ENCODE measurements around the gene OR51I1.

OR51I1 gene

GRCh38 chr11:5441414-5441813, at the start of gene OR51I1:
Gene OR51I1 (minus strand): TSS chr11:5441514. CDS start chr11:5441514, 0 bp downstream.
- no peak for DNase-seq (ENCODE audit: low read depth, low spot score)

- DNase-seq (ENCODE audit: low read depth, low spot score): no peak
Measured at GRCh38 chr11:5489576-5490357, 48.5 kb upstream of the OR51I1 start.

- no peak for DNase-seq (ENCODE audit: low read depth, low spot score)
Measured at GRCh38 chr11:5488798-5489399, 47.6 kb upstream of the OR51I1 start.

DNA sequence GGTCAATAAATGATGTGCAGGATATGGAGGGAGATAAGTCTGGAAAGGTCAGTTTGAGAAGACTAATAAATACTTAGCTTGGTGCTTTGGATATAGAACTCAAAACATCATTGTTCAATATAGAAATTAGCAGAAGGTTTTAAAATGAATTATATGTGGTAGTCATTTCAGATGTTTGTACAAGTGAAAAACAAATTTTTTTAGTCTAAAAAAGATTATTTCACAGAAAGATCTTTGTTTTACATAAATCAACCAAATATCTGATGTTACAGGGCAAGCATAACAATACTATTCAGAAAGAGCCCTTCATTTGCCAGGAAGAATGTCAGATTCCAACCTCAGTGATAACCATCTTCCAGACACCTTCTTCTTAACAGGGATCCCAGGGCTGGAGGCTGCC, 47.1 kb upstream of the OR51I1 start, which contains the start of gene OR52D1:
OR52D1 (plus strand) TSS at position 301 of the 400 bp plus-strand sequence; CDS start at position 323, 22 bp downstream.
- no peak for DNase-seq (ENCODE audit: low read depth, low spot score)

- DNase-seq (ENCODE audit: low read depth, low spot score): no peak
Measured at GRCh38 chr11:5486421-5486820, 45.1 kb upstream of the OR51I1 start.

GRCh38 chr11:5486003-5486402, 44.7 kb upstream of the OR51I1 start:
- DNase-seq (ENCODE audit: low read depth, low spot score): no peak

- peak; percentile 6 for DNase-seq (ENCODE audit: low read depth, low spot score)
Measured at GRCh38 chr11:5476186-5476819, 35.0 kb upstream of the OR51I1 start.

DNA sequence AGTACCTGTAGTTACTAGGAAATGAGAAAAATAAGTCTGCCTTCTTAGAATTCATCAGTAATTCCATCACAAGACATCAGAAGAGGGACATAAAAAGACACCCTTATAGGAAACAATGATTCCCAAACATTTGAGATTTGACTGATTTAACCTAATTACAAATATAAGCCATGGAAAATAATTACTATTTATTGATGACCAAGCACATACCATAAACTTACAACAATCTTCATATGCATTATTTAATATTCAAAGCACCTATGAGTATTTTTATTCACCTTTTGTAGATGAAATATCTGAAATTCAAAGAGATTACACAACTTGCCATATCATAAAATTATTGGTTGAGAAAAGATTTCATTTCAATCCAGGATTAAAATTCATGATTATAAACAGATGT, 32.6 kb upstream of the OR51I1 start:
- DNase-seq (ENCODE audit: low read depth, low spot score): no peak

DNA sequence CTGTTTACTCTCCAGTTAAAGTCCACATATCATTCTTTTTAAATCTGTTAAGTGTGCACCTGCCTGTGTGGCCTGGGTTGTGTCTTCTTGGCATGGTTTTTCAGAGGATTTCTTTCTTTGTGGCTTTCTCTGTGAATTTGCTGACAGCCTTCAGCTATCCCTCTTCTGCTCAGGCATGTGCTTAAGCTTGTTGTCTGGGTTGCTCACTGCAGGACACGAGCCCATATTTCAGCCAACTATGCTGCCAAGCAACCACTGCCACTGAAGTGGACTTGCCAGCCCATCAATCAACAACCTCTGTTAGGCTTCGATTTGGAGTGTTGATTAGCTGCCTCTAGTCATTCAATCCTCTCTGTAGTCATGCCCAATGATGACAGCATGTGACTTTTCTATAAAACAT, 26.2 kb upstream of the OR51I1 start:
- DNase-seq (ENCODE audit: low read depth, low spot score): no peak

DNA sequence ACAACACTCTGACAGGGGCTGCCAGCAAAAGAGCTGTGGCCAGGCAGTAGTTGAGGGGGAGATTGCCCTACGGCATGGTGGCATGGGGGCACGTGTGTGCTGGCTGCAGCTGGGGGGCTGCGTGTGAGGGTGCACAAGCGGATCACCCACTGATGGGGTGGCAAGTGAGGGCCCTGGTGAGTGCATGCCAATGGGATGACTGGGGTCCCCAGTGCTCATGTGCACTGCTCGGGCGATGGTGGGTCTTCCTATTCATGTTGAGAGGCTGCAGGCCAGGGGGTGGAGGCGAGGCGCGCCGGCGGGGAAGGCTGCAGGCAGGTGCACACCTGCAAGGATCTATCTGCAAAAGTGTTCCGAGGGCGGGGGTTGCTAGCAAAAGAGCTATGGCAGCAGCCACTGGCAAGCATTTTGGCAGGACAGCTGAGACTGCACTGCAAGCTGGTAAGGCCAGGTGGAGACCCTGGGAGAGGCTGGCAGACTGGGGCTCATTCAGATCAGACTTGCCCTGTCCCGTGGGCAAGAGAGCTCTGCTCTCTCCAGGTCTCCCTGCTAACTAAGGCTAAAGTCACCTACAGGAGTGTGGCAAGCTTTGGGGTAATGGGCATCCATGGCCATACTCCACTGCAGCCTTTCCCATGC, 19.8 kb upstream of the OR51I1 start:
- no peak for DNase-seq (ENCODE audit: low read depth, low spot score)

DNA sequence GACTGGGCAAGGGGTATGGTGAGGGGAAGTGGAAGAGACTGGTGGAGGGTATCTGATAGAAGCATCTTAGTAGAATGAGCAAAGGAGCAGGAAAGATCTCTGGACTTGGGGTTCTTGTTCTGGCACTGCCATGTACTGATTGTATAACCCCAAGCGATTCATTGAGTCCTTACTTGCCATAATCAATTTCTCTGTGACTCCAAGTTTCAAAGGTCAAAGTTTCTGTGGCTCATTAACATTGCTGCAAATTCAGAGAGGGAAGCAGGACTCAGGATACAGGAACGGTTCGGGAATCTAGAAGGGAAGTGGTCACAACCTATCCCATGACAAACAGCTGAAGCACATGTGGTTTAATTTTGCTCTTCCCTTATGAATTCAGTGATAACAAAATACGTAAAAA, 8.1 kb upstream of the OR51I1 start:
- DNase-seq (ENCODE audit: low read depth, low spot score): no peak

DNA sequence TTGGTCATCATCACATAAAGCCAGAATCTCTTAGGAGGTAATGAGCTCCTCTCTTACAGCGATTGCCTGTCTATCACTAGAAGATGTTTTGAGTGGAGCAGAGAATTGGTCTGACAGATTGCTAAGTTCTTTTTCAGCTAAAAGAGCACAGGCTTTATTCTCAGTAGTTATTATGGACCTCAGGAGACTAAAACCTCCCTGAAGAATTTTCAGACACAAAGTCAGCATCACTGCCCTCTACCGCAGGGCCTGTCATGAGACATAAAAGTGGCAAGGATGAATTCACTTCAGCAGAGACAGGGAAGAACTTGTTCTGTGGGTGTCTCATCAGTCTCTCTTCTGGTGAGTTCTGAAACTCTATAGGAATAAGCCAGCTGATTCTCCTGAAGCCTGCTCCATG, 7.7 kb upstream of the OR51I1 start, which contains the start of gene OR51I2:
OR51I2 (plus strand) TSS at position 301 of the 400 bp plus-strand sequence. CDS start 4,166 bp downstream, outside the sequence.
- DNase-seq (ENCODE audit: low read depth, low spot score): no peak

DNA sequence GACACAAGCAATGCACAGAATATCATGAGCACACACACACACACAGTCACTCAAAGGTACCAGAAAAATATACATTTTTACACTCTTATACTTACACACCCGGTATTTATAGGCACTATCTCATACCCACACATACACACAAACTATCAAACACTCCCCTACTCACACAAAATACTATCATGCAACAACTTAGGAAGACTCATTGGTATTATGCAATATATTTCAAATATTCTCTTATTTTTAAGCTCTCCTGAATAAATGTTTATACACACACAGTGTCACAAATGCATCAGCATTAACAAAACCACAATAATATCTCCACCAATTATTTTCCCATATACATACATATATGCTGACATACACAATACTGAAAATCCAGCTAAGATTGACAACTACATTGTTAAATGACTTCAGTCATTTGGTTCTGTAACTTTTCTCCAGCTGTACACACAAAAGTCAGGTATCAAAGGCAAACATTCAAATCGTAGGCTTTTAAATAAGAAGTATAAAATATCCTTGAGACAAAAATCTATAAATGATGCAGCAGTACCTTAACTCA, 2.6 kb upstream of the OR51I1 start:
- DNase-seq (ENCODE audit: low read depth, low spot score): no peak

DNA sequence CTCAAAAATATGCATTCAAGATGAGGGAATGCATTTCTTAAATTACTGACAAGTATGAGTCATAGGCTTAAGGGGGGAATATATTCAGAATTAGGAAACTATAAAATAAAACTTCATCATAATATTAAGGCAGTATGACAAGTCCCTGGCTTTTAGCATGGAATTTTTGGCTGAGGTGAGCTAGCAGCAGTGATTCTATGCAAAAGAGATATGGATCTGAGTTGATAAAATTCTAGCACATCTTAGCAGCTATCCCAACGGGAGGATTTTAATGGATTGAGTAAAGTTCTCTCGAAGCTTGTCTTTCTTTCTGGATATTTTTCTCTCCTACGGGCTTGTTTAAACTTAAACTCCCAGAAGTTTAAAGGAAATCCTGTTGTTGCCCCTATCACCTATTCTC, 18.2 kb downstream of the OR51I1 start:
- no peak for DNase-seq (ENCODE audit: low read depth, low spot score)

DNA sequence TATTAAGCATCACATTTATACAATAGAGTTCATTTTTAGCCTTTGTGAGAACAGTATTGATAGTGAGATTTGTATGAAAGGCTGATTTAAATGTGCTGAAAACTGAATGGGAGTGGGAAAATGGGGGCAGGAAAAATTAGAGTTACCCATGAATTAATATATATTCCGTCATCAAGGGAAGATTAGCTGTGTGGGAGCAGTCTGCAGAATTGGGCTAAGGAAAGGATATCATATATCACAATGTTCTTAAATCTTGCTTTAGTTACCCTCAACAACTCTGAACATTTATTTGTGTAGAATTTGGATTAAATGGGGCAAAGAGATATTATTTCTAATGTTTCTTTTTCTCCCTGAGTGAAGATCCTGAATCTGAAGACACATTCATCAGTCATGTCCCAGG, 19.5 kb downstream of the OR51I1 start, which contains the start of gene OR51Q1:
OR51Q1 (plus strand) TSS at position 301 of the 400 bp plus-strand sequence; CDS start at position 391, 90 bp downstream.
- DNase-seq (ENCODE audit: low read depth, low spot score): no peak

DNA sequence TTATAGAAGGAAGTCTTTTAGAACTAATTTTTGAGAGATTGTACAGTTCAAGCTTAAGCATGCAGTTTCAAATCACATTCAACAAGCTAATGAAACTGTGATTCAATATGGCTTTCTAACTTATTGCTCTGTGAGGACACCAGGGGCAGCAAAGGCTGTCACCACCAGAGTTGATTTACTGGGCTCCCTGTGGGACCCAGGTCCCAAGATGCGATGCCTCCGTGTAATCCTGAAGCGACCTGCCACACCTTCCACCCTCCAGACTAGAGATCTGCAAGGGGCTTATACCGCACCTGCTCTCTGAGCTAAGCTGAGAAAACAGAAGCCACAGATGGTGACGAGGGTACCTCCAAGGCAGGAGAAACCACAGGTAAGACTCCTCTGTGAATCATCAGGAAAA, 20.3 kb downstream of the OR51I1 start:
- no peak for DNase-seq (ENCODE audit: low read depth, low spot score)

GRCh38 chr11:5405173-5405572, 36.1 kb downstream of the OR51I1 start:
- DNase-seq (ENCODE audit: low read depth, low spot score): no peak

GRCh38 chr11:5398936-5399335, 42.4 kb downstream of the OR51I1 start:
- DNase-seq (ENCODE audit: low read depth, low spot score): no peak

DNA sequence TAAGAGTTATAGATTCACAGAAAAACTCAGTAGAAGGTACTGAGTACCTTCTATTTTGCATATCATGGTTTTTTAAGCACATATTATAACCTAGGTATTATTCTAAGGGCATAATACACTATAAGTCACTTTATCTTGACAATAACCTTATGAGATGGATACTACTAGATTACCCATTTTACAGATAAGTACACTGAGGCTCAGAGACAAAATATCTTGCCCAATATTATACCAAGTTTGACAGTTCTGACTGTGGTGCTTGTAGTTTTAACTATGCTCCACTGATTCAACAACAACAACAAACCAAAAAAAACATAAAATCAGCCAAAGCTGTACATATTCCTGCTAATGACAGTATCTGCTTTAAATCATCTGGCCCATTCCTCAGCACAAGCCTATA, 47.2 kb downstream of the OR51I1 start:
- DNase-seq (ENCODE audit: low read depth, low spot score): no peak
